ENCODE results near the gene CLDN19.
"Not testable (repeated sequence)": the region's sequence is repeated elsewhere in the genome, so short reads cannot be mapped to it uniquely, and the experiment has no call there.

CLDN19 gene

DNA sequence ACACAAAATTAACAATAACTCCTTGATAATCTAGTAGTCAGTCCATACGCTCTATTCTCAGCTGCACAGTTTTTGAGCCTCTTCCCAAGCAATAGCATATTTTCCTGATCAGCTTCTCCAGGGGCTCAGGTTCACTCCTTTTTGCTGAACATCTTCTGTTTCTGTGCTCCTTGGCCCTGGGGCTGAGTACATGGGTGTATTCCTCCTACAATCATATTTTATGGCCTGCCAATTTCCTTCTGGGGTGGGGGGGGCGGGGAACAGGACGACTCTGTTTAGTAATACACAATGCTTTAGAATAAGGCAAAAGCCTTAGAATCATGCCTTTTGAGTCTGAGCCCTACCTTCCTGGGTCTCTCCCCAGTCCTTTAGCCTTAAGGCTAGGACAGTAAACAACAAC lies 8.5 kb downstream of the CLDN19 start:
- H3K27me3 ChIP-seq (replicated peaks in 2 of 5; ENCODE audit: control insufficient read depth in 4 of 5, insufficient read depth in 5 of 5, low read length in 4 of 5) = no peaks in the 10 kb centered on the region
- no peak overlapping the region for H3K27ac ChIP-seq (ENCODE audit: insufficient read depth in 1 of 2, low read depth in 1 of 2, low read length in 2 of 2, poor library complexity in 1 of 2, severe bottlenecking in 2 of 2)
- H3K9me3 ChIP-seq (ENCODE audit: control extremely low read depth in 1 of 5, control insufficient read depth in 4 of 5, insufficient read depth in 2 of 5, low read depth in 1 of 5, low read length in 4 of 5) = no peaks in the 10 kb centered on the region
- no peaks in the 10 kb centered on the region for H3K36me3 ChIP-seq (ENCODE audit: control insufficient read depth in 4 of 4, insufficient read depth in 4 of 4, low read length in 3 of 4)
- 100% methylated on average over 1 of the region's 3 CpGs for WGBS (ENCODE audit: insufficient coverage)
- ChIA-PET CTCF (no interaction called here), POLR2A (no interaction called here)
- no peak for DNase-seq
- H3K4me1 ChIP-seq (ENCODE audit: control extremely low read depth in 1 of 4, control insufficient read depth in 4 of 4, insufficient read depth in 4 of 4, low read length in 3 of 4) = peaks cover 0 to 13% (median 10%) of the 10 kb centered on the region in 4 experiments
- H3K4me3 ChIP-seq (ENCODE audit: control insufficient read depth in 1 of 7, extremely low read depth in 1 of 7, insufficient read depth in 4 of 7, low read depth in 2 of 7, low read length in 6 of 7) = no peak overlapping the region

GRCh38 chr1:42730988-42731387 lies 9.0 kb downstream of the CLDN19 start:
- H3K27ac ChIP-seq (ENCODE audit: insufficient read depth in 1 of 2, low read depth in 1 of 2, low read length in 2 of 2, poor library complexity in 1 of 2, severe bottlenecking in 2 of 2) = no peak overlapping the region
- H3K4me1 ChIP-seq (ENCODE audit: control extremely low read depth in 1 of 4, control insufficient read depth in 4 of 4, insufficient read depth in 4 of 4, low read length in 3 of 4) = peaks cover 0 to 7% (median 4%) of the 10 kb centered on the region in 4 experiments
- no peaks in the 10 kb centered on the region for H3K36me3 ChIP-seq (ENCODE audit: control insufficient read depth in 4 of 4, insufficient read depth in 4 of 4, low read length in 3 of 4)
- DNase-seq = peak in 2 of 3 donors; percentile 14 to 15
- ChIA-PET POLR2A (no interaction called here), CTCF (no interaction called here)
- no peak overlapping the region for H3K4me3 ChIP-seq (ENCODE audit: control insufficient read depth in 1 of 7, extremely low read depth in 1 of 7, insufficient read depth in 4 of 7, low read depth in 2 of 7, low read length in 6 of 7)
- H3K9me3 ChIP-seq (ENCODE audit: control extremely low read depth in 1 of 5, control insufficient read depth in 4 of 5, insufficient read depth in 2 of 5, low read depth in 1 of 5, low read length in 4 of 5) = no peaks in the 10 kb centered on the region
- 50% methylated on average over 2 of the region's 4 CpGs for WGBS (ENCODE audit: insufficient coverage)
- H3K27me3 ChIP-seq (replicated peaks in 2 of 5; ENCODE audit: control insufficient read depth in 4 of 5, insufficient read depth in 5 of 5, low read length in 4 of 5) = no peaks in the 10 kb centered on the region

GRCh38 chr1:42730002-42730401 lies 10.0 kb downstream of the CLDN19 start:
- POLR2A ChIA-PET = interaction anchor here (0.6 kb wide), 1 partner anchor 8 kb away, joined by 3 read pairs; no protein-coding TSS in a partner anchor
- H3K36me3 ChIP-seq (ENCODE audit: control insufficient read depth in 4 of 4, insufficient read depth in 4 of 4, low read length in 3 of 4) = no peaks in the 10 kb centered on the region
- H3K27ac ChIP-seq (ENCODE audit: insufficient read depth in 1 of 2, low read depth in 1 of 2, low read length in 2 of 2, poor library complexity in 1 of 2, severe bottlenecking in 2 of 2) = no peak overlapping the region
- CTCF ChIA-PET = interaction anchor here (0.6 kb wide), 1 partner anchor 67 kb away, joined by 3 read pairs; no protein-coding TSS in a partner anchor
- H3K4me1 ChIP-seq (ENCODE audit: control extremely low read depth in 1 of 4, control insufficient read depth in 4 of 4, insufficient read depth in 4 of 4, low read length in 3 of 4) = no peaks in the 10 kb centered on the region
- 100% methylated on average over 2 of the region's 3 CpGs for WGBS (ENCODE audit: insufficient coverage)
- no peak for DNase-seq
- H3K27me3 ChIP-seq (replicated peaks in 2 of 5; ENCODE audit: control insufficient read depth in 4 of 5, insufficient read depth in 5 of 5, low read length in 4 of 5) = no peaks in the 10 kb centered on the region
- no peak overlapping the region for H3K4me3 ChIP-seq (ENCODE audit: control insufficient read depth in 1 of 7, extremely low read depth in 1 of 7, insufficient read depth in 4 of 7, low read depth in 2 of 7, low read length in 6 of 7)
- no peaks in the 10 kb centered on the region for H3K9me3 ChIP-seq (ENCODE audit: control extremely low read depth in 1 of 5, control insufficient read depth in 4 of 5, insufficient read depth in 2 of 5, low read depth in 1 of 5, low read length in 4 of 5)

- H3K27me3 ChIP-seq (replicated peaks in 2 of 5; ENCODE audit: control insufficient read depth in 4 of 5, insufficient read depth in 5 of 5, low read length in 4 of 5); H3K4me1 ChIP-seq (ENCODE audit: control extremely low read depth in 1 of 4, control insufficient read depth in 4 of 4, insufficient read depth in 4 of 4, low read length in 3 of 4); DNase-seq; H3K36me3 ChIP-seq (ENCODE audit: control insufficient read depth in 4 of 4, insufficient read depth in 4 of 4, low read length in 3 of 4); H3K4me3 ChIP-seq (ENCODE audit: control insufficient read depth in 1 of 7, extremely low read depth in 1 of 7, insufficient read depth in 4 of 7, low read depth in 2 of 7, low read length in 6 of 7); POLR2A ChIA-PET; H3K9me3 ChIP-seq (ENCODE audit: control extremely low read depth in 1 of 5, control insufficient read depth in 4 of 5, insufficient read depth in 2 of 5, low read depth in 1 of 5, low read length in 4 of 5); H3K27ac ChIP-seq (ENCODE audit: insufficient read depth in 1 of 2, low read depth in 1 of 2, low read length in 2 of 2, poor library complexity in 1 of 2, severe bottlenecking in 2 of 2): not testable (repeated sequence)
- WGBS (ENCODE audit: insufficient coverage) = no CpG with 5 or more reads among the region's 4 CpGs
- CTCF ChIA-PET = interaction anchor here (1.0 kb wide), 1 partner anchor 20 kb away, joined by 3 read pairs; no protein-coding TSS in a partner anchor
Observed at GRCh38 chr1:42725820-42726219, 14.2 kb downstream of the CLDN19 start.

- CTCF ChIA-PET = no interaction called here
- no peaks in the 10 kb centered on the region for H3K27me3 ChIP-seq (replicated peaks in 2 of 5; ENCODE audit: control insufficient read depth in 4 of 5, insufficient read depth in 5 of 5, low read length in 4 of 5)
- H3K36me3 ChIP-seq (ENCODE audit: control insufficient read depth in 4 of 4, insufficient read depth in 4 of 4, low read length in 3 of 4) = peaks cover 0 to 4% (median 1%) of the 10 kb centered on the region in 4 experiments
- H3K4me3 ChIP-seq (ENCODE audit: control insufficient read depth in 1 of 7, extremely low read depth in 1 of 7, insufficient read depth in 4 of 7, low read depth in 2 of 7, low read length in 6 of 7) = no peak overlapping the region
- POLR2A ChIA-PET = interaction anchor here (0.6 kb wide), 1 partner anchor 9 kb away, joined by 3 read pairs; no protein-coding TSS in a partner anchor
- no peaks in the 10 kb centered on the region for H3K9me3 ChIP-seq (ENCODE audit: control extremely low read depth in 1 of 5, control insufficient read depth in 4 of 5, insufficient read depth in 2 of 5, low read depth in 1 of 5, low read length in 4 of 5)
- WGBS (ENCODE audit: insufficient coverage) = 97% methylated on average over 5 of the region's 6 CpGs
- no peaks in the 10 kb centered on the region for H3K4me1 ChIP-seq (ENCODE audit: control extremely low read depth in 1 of 4, control insufficient read depth in 4 of 4, insufficient read depth in 4 of 4, low read length in 3 of 4)
- DNase-seq = no peak
- no peak overlapping the region for H3K27ac ChIP-seq (ENCODE audit: insufficient read depth in 1 of 2, low read depth in 1 of 2, low read length in 2 of 2, poor library complexity in 1 of 2, severe bottlenecking in 2 of 2)
Observed at GRCh38 chr1:42723511-42723910, 16.5 kb downstream of the CLDN19 start.

DNA sequence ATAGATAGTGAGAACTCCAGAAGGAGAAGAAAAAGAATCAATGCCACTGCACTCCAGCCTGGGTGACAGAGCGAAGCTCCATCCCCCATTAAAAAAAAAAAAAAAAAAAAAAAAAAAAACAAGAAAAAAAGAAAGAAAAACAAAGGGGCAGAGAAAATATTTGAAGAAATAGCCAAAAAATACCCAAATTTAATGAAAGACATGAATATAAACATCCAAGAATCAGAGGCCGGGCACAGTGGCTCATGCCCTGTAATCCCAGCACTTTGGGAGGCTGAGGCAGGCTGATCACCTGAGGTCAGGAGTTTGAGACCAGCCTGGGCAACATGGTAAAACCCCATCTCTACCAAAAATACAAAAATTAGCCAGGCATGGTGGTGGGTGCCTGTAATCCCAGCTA lies 17.6 kb downstream of the CLDN19 start:
- POLR2A ChIA-PET = interaction anchor here (0.6 kb wide), 1 partner anchor 7 kb away, joined by 3 read pairs; no protein-coding TSS in a partner anchor
- H3K9me3 ChIP-seq (ENCODE audit: control extremely low read depth in 1 of 5, control insufficient read depth in 4 of 5, insufficient read depth in 2 of 5, low read depth in 1 of 5, low read length in 4 of 5); H3K27ac ChIP-seq (ENCODE audit: insufficient read depth in 1 of 2, low read depth in 1 of 2, low read length in 2 of 2, poor library complexity in 1 of 2, severe bottlenecking in 2 of 2); H3K4me1 ChIP-seq (ENCODE audit: control extremely low read depth in 1 of 4, control insufficient read depth in 4 of 4, insufficient read depth in 4 of 4, low read length in 3 of 4); CTCF ChIA-PET; H3K36me3 ChIP-seq (ENCODE audit: control insufficient read depth in 4 of 4, insufficient read depth in 4 of 4, low read length in 3 of 4); H3K27me3 ChIP-seq (replicated peaks in 2 of 5; ENCODE audit: control insufficient read depth in 4 of 5, insufficient read depth in 5 of 5, low read length in 4 of 5); DNase-seq; H3K4me3 ChIP-seq (ENCODE audit: control insufficient read depth in 1 of 7, extremely low read depth in 1 of 7, insufficient read depth in 4 of 7, low read depth in 2 of 7, low read length in 6 of 7): not testable (repeated sequence)
- 100% methylated on average over 1 of the region's 2 CpGs for WGBS (ENCODE audit: insufficient coverage)

- no peaks in the 10 kb centered on the region for H3K9me3 ChIP-seq (ENCODE audit: control extremely low read depth in 1 of 5, control insufficient read depth in 4 of 5, insufficient read depth in 2 of 5, low read depth in 1 of 5, low read length in 4 of 5)
- peaks cover 5 to 14% (median 9%) of the 10 kb centered on the region in 4 experiments for H3K36me3 ChIP-seq (ENCODE audit: control insufficient read depth in 4 of 4, insufficient read depth in 4 of 4, low read length in 3 of 4)
- ChIA-PET CTCF (no interaction called here), POLR2A (interaction anchor here (0.6 kb wide), 1 partner anchor 8 kb away, joined by 3 read pairs; no protein-coding TSS in a partner anchor)
- no peak for DNase-seq
- H3K27me3 ChIP-seq (replicated peaks in 2 of 5; ENCODE audit: control insufficient read depth in 4 of 5, insufficient read depth in 5 of 5, low read length in 4 of 5) = no peaks in the 10 kb centered on the region
- no peaks in the 10 kb centered on the region for H3K4me1 ChIP-seq (ENCODE audit: control extremely low read depth in 1 of 4, control insufficient read depth in 4 of 4, insufficient read depth in 4 of 4, low read length in 3 of 4)
- H3K4me3 ChIP-seq (ENCODE audit: control insufficient read depth in 1 of 7, extremely low read depth in 1 of 7, insufficient read depth in 4 of 7, low read depth in 2 of 7, low read length in 6 of 7) = no peak overlapping the region
- no peak overlapping the region for H3K27ac ChIP-seq (ENCODE audit: insufficient read depth in 1 of 2, low read depth in 1 of 2, low read length in 2 of 2, poor library complexity in 1 of 2, severe bottlenecking in 2 of 2)
- no CpG with 5 or more reads among the region's 3 CpGs for WGBS (ENCODE audit: insufficient coverage)
Observed at GRCh38 chr1:42721926-42722325, 18.1 kb downstream of the CLDN19 start.
